Panc1 (cell line): ENCODE results near the gene YPEL1. TPM values are rescaled to one million over a fixed set of nuclear protein-coding genes. Genes with fewer than 3 reads are reported as not detected.

Experiments used
- ATAC-seq: fragments of 200-7000 bp; cut with Tn5 transposase; 2 replicates; pipeline ENCODE4 v1.9.1; 2020; ENCODE audit warnings: mild to moderate bottlenecking, moderate library complexity
- BruUV-seq: library from RNA; stranded (reverse); fragments of 400-500 nt; replicated peaks from 2 replicates; lab custom pipeline; 2021; lab: Mats Ljungman, UMichigan
- CTCF ChIA-PET: fragments of 300-600 bp; sonication (Branson Sonifier 250); formaldehyde crosslinking; loops from one replicate; lab custom pipeline; 2022; ENCODE audit warnings: antibody characterized with exemption; lab: Charles Lee
- POLR2A ChIA-PET: fragments of 300-600 bp; sonication (Branson Sonifier 250); formaldehyde crosslinking; loops from one replicate; lab custom pipeline; 2022; ENCODE audit warnings: antibody characterized with exemption; lab: Charles Lee
- DNase-seq: peaks from one replicate; pipeline ENCODE4 v3.0.0-alpha.2; 2010; ENCODE audit warnings: low read depth, low spot score
- H3K27ac ChIP-seq: 2 replicates; pipeline ENCODE4 v1.5.1; 2011; ENCODE audit warnings: mild to moderate bottlenecking, low read length, inconsistent platforms
- H3K27me3 ChIP-seq: fragments of 200-500 bp; sonication (Bioruptor generic); 2 replicates; pipeline ENCODE4 v1.6.0; 2014; ENCODE audit warnings: low read length, inconsistent platforms; ENCODE audit not compliant: control insufficient read depth, insufficient read depth
- H3K36me3 ChIP-seq: fragments of 200-500 bp; sonication (Bioruptor generic); 2 replicates; pipeline ENCODE4 v1.5.1; 2014; ENCODE audit warnings: inconsistent platforms, mild to moderate bottlenecking, low read length, moderate library complexity; ENCODE audit not compliant: control insufficient read depth, insufficient read depth
- H3K4me1 ChIP-seq: 2 replicates; pipeline ENCODE4 v1.5.1; 2011; ENCODE audit warnings: inconsistent platforms, mild to moderate bottlenecking, low read length, moderate library complexity; ENCODE audit not compliant: control insufficient read depth, insufficient read depth
- H3K4me3 ChIP-seq, 2 experiments: 2 replicates each; pipeline ENCODE4 v1.5.1; 2011 to 2012; ENCODE audit warnings: low read depth in 2 of 2, low read length in 2 of 2, mild to moderate bottlenecking in 2 of 2, inconsistent platforms in 1 of 2, moderate library complexity in 1 of 2
- H3K9me3 ChIP-seq: fragments of 200-500 bp; sonication (Bioruptor generic); 2 replicates; pipeline ENCODE4 v1.5.1; 2014; ENCODE audit warnings: low read depth, mild to moderate bottlenecking, inconsistent platforms, low read length, moderate library complexity; ENCODE audit not compliant: control insufficient read depth, insufficient read depth
- CTCF ChIP-seq: fragments of 450-650 bp; IDR thresholded peaks from 2 replicates; pipeline ENCODE4 v1.5.1; 2017; ENCODE audit warnings: mild to moderate bottlenecking
- POLR2AphosphoS5 ChIP-seq: IDR thresholded peaks from 2 replicates; pipeline ENCODE4 v1.6.1; 2012; ENCODE audit warnings: mild to moderate bottlenecking, low read depth, low read length, moderate library complexity
- REST ChIP-seq, 2 experiments: IDR thresholded peaks; 2 replicates each; pipeline ENCODE4 v1.6.1; 2011 to 2012; ENCODE audit warnings: low read depth in 2 of 2, control low read depth in 1 of 2, low read length in 1 of 2, mild to moderate bottlenecking in 1 of 2, moderate library complexity in 1 of 2; ENCODE audit not compliant: insufficient read depth in 1 of 2
- SIN3A ChIP-seq: IDR thresholded peaks from 2 replicates; pipeline ENCODE4 v1.6.1; 2012; ENCODE audit warnings: low read depth, mild to moderate bottlenecking, low read length, moderate library complexity, borderline replicate concordance; ENCODE audit not compliant: insufficient read depth
- TCF7L2 ChIP-seq: IDR thresholded peaks from 2 replicates; pipeline ENCODE4 v1.6.1; 2011; ENCODE audit warnings: mild to moderate bottlenecking, low read depth, low read length, inconsistent platforms
- in situ Hi-C: cut with HindIII; loops from 2 replicates; pipeline ENCODE4 v1.10.0; 2016; ENCODE audit warnings: low sequenced_read_pairs, low pct_unique_long_range_greater_than_20kb
- intact Hi-C: fragments of 100-400 bp; cut with micrococcal nuclease; formaldehyde crosslinking; loops from one replicate; pipeline ENCODE4 v1.10.0; 2022; ENCODE audit not compliant: unreplicated experiment
- total RNA-seq: library from RNA; stranded (reverse); gene quantifications from one replicate; pipeline ENCODE4 v1.2.1, GENCODE V29; 2021; ENCODE audit not compliant: unreplicated experiment

YPEL1 gene
- total RNA-seq, 1 experiment from 2014 or later, result 4.0 TPM

DNA sequence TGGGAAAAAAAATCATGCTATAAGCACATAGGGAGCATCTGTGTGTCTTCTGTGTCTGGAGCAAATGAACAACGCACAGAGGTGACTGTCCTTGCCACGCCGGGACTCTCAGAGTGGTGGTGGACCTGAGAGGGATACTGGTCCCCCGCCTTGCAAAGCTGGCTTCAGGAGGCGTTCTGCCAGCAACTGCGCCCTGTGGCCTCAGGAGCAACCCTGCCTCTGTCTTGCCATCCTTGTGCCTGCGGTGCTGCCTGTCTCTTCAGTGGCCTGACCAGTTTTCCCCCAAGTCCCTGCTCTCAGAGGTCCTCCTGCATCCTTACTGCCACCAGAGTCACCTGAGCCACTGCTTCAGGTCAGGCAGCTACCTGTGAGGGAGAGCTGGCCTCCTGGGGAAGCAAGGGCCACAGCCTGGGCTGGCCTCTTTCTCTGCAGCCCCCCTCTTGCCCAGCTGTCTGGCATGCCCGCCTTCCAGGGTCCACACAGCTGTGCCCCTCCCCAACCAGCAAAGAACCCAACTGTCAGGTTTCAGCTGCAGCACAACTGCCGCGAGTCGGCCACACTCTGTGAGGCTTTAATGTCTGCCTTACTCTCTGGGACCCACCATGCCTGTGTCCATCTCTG, 30.4 kb upstream of the YPEL1 start:
- TF ChIP-seq TCF7L2, result no peak
- no peak for TF ChIP-seq SIN3A
- no peak for TF ChIP-seq POLR2AphosphoS5
- TF ChIP-seq REST (IDR thresholded peaks at IDR 0.05; ENCODE audit: insufficient read depth in 1 of 2, low read depth in 2 of 2, low read length in 1 of 2), result no peak
- no peak for TF ChIP-seq CTCF
- ChIA-PET CTCF (no interaction called here), POLR2A (no interaction called here)
- Histone ChIP-seq H3K9me3 (no peaks in the 10 kb centered on the region), H3K27me3 (no peaks in the 10 kb centered on the region), H3K36me3 (no peaks in the 10 kb centered on the region), H3K27ac (no peak overlapping the region), H3K4me1 (no peaks in the 10 kb centered on the region), H3K4me3 (no peak overlapping the region)
- intact Hi-C loops (no loop called here), in situ Hi-C loops (no loop called here)
- no TSS peak for BruUV-seq
- ATAC-seq, result no peak
- DNase-seq, result no peak

GRCh38 chr22:21764038-21764804, 28.6 kb upstream of the YPEL1 start:
- intact Hi-C loops (no loop called here), in situ Hi-C loops (no loop called here)
- no peak for ATAC-seq
- CTCF ChIA-PET, result no interaction called here
- no peaks in the 10 kb centered on the region; the same call in 1 of the 2 replicates for H3K36me3 ChIP-seq
- DNase-seq, result no peak
- no peak overlapping the region for H3K4me3 ChIP-seq
- H3K4me1 ChIP-seq, result no peaks in the 10 kb centered on the region
- POLR2A ChIA-PET, result no interaction called here
- H3K27ac ChIP-seq, result no peak overlapping the region
- H3K9me3 ChIP-seq, result no peaks in the 10 kb centered on the region
- no peaks in the 10 kb centered on the region for H3K27me3 ChIP-seq
- no TSS peak for BruUV-seq
- TF ChIP-seq SIN3A (no peak), REST (IDR thresholded peaks at IDR 0.05; ENCODE audit: insufficient read depth in 1 of 2, low read depth in 2 of 2, low read length in 1 of 2) (no peak), TCF7L2 (no peak), CTCF (no peak), POLR2AphosphoS5 (no peak)
